HL-60 (cell line): ENCODE data around the gene TMC1.
"Not testable (repeated sequence)": the region's sequence is repeated elsewhere in the genome, so short reads cannot be mapped to it uniquely, and the experiment has no call there.

Experiments
- DNase-seq, 2 experiments: peaks; one replicate each; pipeline ENCODE4 v3.0.0-alpha.2; 2010 to 2020; ENCODE audit warnings: low read depth in 1 of 2, low spot score in 1 of 2
- H3K27ac ChIP-seq: fragments of 250-450 bp; sonication (Bioruptor Pico); replicated peaks from 2 replicates; pipeline ENCODE4 v1.5.1; 2020; ENCODE audit warnings: mild to moderate bottlenecking, moderate library complexity
- H3K27me3 ChIP-seq: fragments of 250-450 bp; sonication (Bioruptor Pico); 2 replicates; pipeline ENCODE4 v1.5.1; 2021; ENCODE audit warnings: mild to moderate bottlenecking, moderate library complexity; ENCODE audit not compliant: insufficient read depth, poor library complexity, severe bottlenecking
- H3K4me3 ChIP-seq: replicated peaks from 2 replicates; pipeline ENCODE4 v1.5.1; 2011; ENCODE audit warnings: mild to moderate bottlenecking, control low read depth, low read length; ENCODE audit not compliant: insufficient read depth
- GABPA ChIP-seq: IDR thresholded peaks from 2 replicates; pipeline ENCODE4 v1.6.1; 2012; ENCODE audit warnings: low read depth
- POLR2AphosphoS5 ChIP-seq: IDR thresholded peaks from 2 replicates; pipeline ENCODE4 v1.6.1; 2012; ENCODE audit warnings: low read depth
- SPI1 ChIP-seq: IDR thresholded peaks from 2 replicates; pipeline ENCODE4 v1.6.1; 2012; ENCODE audit warnings: low read depth, mild to moderate bottlenecking, borderline replicate concordance
- TF ChIP-seq, protein P1 (sequence below): IDR thresholded peaks from 2 replicates; pipeline ENCODE4 v1.6.1; 2012; ENCODE audit warnings: low read depth; ENCODE audit not compliant: insufficient replicate concordance
- TF ChIP-seq, protein P2 (sequence below): IDR thresholded peaks from one replicate; pipeline ENCODE4 v1.5.1; 2011; ENCODE audit warnings: low read length, control low read depth, inconsistent platforms; ENCODE audit not compliant: insufficient read depth

TMC1 gene

DNA sequence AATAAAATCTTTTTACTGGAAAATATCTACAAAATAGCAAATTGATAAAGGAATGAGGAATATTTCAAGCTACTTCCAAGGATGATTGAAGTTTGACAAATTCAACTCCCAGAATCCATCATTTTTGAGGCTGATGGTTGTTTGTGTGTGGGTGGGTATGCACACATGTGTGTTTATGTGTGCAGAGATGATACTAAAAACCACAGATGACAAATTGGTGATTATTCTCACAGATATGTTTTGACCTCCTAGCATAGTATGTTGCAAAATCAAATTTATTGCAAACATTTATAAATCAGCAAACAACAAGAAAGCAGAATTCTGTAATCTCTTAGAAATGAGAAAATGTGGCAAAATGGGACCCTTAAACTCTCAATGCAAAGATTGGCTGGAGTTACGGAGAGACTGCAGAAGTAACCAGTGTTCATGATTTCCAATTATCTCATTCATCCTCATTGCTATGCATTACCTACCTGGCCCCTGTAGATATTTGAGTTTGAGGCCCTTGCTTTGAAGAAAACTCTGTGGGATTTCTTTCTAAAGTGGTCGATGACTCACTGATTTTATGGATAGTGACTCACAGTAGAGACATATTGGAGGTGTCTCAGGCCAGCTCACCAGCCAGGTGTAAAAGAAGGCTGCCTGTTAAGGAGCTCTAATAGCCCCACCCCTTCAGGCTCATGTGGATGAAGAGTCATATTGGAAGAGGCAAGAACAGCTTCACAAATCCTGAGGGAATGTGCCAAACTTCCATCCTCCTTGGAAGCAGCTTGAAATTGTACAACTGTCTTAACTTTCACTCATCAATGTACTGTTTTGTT is 44.6 kb upstream of the TMC1 start:
- Histone ChIP-seq H3K27ac (no peak overlapping the region), H3K27me3 (no peaks in the 10 kb centered on the region), H3K4me3 (no peak overlapping the region)
- TF ChIP-seq, protein P1, sequence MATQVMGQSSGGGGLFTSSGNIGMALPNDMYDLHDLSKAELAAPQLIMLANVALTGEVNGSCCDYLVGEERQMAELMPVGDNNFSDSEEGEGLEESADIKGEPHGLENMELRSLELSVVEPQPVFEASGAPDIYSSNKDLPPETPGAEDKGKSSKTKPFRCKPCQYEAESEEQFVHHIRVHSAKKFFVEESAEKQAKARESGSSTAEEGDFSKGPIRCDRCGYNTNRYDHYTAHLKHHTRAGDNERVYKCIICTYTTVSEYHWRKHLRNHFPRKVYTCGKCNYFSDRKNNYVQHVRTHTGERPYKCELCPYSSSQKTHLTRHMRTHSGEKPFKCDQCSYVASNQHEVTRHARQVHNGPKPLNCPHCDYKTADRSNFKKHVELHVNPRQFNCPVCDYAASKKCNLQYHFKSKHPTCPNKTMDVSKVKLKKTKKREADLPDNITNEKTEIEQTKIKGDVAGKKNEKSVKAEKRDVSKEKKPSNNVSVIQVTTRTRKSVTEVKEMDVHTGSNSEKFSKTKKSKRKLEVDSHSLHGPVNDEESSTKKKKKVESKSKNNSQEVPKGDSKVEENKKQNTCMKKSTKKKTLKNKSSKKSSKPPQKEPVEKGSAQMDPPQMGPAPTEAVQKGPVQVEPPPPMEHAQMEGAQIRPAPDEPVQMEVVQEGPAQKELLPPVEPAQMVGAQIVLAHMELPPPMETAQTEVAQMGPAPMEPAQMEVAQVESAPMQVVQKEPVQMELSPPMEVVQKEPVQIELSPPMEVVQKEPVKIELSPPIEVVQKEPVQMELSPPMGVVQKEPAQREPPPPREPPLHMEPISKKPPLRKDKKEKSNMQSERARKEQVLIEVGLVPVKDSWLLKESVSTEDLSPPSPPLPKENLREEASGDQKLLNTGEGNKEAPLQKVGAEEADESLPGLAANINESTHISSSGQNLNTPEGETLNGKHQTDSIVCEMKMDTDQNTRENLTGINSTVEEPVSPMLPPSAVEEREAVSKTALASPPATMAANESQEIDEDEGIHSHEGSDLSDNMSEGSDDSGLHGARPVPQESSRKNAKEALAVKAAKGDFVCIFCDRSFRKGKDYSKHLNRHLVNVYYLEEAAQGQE: no peak
- DNase-seq: no peak

DNA sequence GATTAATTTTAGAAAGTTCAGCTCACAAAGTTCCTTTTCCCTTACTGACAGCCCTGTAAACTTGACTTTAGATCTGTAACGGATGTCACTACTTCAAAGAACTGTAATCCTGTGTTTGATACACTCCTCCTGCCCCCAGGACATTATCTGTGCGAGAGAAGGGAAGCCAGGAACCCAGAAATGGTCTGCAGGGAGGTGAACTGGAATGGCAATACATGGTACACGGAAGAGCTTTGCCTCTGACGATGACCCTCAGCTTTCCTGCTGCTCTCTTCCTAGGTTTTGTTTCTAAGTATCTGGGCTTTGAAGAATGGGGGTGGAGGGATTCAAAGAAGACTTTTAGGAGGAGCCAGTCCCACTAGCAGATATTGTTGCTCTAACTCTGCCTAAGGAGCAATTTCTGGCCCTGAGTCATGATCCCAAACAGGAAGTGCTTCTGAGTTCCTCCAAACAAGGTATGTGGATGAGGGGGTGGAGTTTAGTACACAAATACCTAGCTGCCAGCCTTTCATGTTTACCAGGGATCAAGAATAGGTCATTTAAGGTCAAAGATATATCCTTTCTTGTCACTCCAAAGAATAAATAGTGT is 43.4 kb upstream of the TMC1 start:
- peak; percentile 30 to 51 for DNase-seq
- H3K27ac ChIP-seq: no peak overlapping the region
- H3K27me3 ChIP-seq: no peaks in the 10 kb centered on the region

DNA sequence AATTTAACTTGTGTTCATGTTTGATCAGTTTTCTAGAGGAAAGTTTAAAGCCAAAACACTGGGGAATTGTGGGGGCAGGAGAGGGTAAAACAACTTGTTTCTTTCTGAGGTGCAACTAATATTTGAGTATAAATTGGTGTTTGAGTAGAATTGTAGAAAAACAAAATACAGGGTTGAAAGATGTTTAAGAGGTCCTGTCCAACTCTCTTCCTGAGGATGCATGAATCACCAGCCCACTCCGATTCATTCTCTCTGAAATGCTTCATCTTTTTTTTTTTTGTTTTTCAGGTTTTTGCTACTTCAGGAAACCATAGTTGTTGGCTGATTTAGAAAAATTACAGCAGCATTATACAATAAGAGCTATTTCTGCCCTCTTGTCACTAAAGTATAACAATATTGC is 42.4 kb upstream of the TMC1 start:
- Histone ChIP-seq H3K27me3 (no peaks in the 10 kb centered on the region), H3K4me3 (no peak overlapping the region), H3K27ac (no peak overlapping the region)
- DNase-seq: no peak
- TF ChIP-seq POLR2AphosphoS5 (no peak), GABPA (no peak), SPI1 (no peak)
- TF ChIP-seq, protein P1: no peak
- TF ChIP-seq, protein P2, sequence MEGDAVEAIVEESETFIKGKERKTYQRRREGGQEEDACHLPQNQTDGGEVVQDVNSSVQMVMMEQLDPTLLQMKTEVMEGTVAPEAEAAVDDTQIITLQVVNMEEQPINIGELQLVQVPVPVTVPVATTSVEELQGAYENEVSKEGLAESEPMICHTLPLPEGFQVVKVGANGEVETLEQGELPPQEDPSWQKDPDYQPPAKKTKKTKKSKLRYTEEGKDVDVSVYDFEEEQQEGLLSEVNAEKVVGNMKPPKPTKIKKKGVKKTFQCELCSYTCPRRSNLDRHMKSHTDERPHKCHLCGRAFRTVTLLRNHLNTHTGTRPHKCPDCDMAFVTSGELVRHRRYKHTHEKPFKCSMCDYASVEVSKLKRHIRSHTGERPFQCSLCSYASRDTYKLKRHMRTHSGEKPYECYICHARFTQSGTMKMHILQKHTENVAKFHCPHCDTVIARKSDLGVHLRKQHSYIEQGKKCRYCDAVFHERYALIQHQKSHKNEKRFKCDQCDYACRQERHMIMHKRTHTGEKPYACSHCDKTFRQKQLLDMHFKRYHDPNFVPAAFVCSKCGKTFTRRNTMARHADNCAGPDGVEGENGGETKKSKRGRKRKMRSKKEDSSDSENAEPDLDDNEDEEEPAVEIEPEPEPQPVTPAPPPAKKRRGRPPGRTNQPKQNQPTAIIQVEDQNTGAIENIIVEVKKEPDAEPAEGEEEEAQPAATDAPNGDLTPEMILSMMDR: no peak

More for the DNA sequence above, 43.4 kb upstream of the TMC1 start:
- TF ChIP-seq SPI1: peak; percentile 82
- TF ChIP-seq, protein P2: no peak
- TF ChIP-seq POLR2AphosphoS5: no peak
- H3K4me3 ChIP-seq: no peak overlapping the region

DNA sequence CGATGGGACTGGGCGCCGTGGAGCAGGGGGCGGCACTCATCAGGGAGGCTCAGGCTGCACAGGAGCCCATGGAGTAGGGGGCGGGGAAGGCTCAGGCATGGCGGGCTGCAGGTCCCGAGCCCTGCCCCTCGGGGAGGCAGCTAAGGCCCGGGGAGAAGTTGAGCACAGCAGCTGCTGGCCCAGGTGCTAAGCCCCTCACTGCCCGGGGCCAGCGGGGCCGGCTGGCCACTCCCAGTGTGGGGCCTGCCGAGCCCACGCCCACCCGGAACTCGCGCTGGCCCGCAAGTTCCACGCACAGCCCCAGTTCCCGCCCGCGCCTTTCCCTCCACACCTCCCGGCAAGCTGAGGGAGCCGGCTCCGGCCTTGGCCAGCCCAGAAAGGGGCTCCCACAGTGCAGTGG is 41.1 kb upstream of the TMC1 start:
- DNase-seq, H3K27me3 ChIP-seq, H3K27ac ChIP-seq, H3K4me3 ChIP-seq: not testable (repeated sequence)

DNA sequence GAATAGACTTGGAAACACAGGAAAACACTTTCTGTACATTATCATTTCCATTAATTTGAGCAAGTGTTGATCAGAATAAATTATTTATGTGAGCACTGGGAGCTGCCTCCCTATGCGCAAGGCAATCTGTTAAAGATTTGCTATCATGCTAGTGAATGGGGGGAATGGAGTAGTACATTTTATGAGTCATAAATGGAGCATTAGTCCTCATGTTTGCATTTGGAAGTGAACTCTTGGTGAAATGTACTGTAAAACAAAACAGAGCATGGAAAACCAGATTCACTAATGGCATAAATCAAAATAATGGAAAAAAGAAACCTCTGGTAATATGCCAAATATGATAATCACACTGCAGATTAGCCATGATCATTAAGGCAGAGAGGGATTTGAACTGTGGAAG is 40.5 kb upstream of the TMC1 start:
- TF ChIP-seq SPI1: no peak
- no peak for TF ChIP-seq GABPA
- TF ChIP-seq POLR2AphosphoS5: no peak
- TF ChIP-seq, protein P1: no peak
- TF ChIP-seq, protein P2: no peak
- DNase-seq: no peak
- no peak overlapping the region for H3K4me3 ChIP-seq
- H3K27ac ChIP-seq: no peak overlapping the region
- H3K27me3 ChIP-seq: no peaks in the 10 kb centered on the region
